GM21360 (cell line): ENCODE results near the gene TJP3.
"Not testable (repeated sequence)": the region's sequence is repeated elsewhere in the genome, so short reads cannot be mapped to it uniquely, and the experiment has no call there.

Experiments used
- ATAC-seq: cut with Tn5 transposase; IDR thresholded peaks from one replicate; pipeline ENCODE4 v1.9.1; 2021; ENCODE audit warnings: mild to moderate bottlenecking, moderate library complexity; ENCODE audit not compliant: unreplicated experiment

TJP3 gene

DNA sequence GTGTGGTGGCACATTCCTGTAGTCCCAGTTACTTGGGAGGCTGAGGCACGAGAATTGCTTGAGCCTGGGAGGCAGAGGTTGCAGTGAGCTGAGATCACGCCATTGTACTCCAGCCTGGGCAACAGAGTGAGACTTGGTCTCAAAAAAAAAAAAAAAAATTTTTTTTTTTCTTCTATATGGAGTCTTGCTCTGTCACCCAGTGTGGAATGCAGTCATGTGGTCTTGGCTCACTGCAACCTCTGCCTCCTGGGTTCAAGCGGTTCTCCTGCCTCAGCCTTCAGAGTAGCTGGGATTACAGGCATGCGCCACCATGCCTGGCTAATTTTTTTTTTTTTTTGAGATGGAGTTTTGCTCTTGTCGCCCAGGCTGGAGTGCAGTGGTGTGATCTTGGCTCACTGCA is 57.6 kb downstream of the TJP3 start:
- ATAC-seq, result not testable (repeated sequence)

DNA sequence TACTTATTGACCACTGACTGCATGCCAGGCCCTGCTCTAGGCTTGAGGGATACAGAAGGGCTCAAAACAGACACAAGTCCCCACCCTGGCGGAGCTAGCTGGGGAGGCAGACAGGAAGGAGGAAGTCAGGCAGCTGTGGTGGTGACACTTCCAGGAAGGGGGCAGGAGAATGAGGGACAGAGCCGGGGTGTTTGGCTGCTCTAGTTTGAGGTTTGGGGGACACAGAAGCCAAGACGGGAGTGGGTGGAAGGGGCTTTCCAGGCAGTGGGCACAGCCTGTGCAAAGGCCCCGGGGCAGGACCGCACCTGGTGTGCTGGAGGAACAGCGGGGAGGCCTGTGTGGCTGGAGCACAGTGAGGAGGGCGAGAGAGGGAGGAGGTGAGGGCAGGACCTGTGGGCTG is 58.3 kb downstream of the TJP3 start:
- no peak for ATAC-seq

DNA sequence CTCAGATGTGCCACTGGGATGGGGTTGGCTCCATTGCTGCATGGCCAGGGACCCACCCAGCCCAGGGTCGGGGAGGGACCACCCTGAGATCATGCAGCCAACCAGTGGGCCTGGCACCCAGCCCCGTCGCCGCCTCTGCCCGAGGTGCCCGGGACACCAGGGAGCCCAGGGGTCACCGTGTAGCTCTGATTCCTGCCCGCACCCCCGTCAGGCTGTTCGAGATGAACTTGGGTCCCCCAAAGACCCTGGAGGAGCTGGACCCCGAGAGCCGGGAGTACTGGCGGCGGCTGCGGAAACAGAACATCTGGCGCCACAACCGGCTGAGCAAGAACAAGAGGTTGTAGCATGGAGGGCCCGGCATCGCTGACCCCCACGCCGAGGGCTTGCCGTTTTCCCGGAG is 58.9 kb downstream of the TJP3 start:
- ATAC-seq, result no peak

DNA sequence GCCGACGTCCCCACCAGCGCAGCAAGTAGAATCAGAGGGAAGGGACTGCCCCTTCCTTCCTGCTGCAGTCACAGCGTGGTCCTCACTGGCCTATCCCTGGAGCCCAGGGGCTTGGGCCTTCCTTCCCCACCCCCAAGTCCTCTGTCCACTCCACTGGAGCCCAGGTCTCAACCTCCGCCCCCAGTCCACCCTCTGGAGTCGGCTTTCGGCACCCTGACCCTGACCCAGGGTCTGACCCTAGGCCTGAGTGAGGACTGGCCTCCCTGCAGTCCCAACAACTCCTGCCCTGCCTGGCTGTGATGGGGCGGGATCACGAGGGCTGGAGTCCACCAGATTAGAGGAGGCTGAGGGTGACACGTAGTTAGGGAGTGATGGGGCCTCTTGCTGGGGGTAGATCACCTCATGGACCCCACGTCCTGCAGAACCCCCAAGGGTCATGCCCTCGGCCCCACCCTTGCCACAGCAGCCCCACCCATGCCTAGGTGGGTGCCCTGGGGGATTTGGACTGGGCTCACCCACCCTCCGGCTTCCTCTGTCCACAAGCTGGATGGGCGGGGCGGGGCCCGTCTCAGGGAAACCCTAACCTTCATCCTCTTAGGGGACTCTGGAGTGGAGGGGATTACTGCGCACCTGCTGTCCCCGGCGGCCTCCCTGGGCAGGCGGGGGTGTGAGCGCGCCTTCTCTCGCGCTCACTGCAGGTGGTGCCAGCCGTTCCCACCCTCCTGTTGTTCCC is 60.0 kb downstream of the TJP3 start:
- no peak for ATAC-seq

DNA sequence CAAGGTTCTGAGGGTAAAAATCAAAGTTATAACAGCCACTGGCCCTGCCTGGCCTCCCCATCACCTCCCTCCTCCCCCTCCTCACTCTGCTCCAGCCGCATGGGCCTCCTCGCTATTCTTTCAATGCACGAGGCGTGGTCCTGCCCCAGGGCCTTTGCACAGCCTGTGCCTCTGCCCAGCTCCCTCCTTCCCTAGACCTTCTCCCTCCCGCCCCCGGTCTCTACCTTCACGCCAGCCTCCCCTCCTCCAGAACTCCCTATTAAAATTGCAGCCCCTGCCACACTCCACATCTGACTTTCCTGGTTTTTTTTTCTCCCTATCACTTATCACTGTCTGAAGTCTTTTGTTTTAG is 60.5 kb downstream of the TJP3 start:
- ATAC-seq, result no peak

DNA sequence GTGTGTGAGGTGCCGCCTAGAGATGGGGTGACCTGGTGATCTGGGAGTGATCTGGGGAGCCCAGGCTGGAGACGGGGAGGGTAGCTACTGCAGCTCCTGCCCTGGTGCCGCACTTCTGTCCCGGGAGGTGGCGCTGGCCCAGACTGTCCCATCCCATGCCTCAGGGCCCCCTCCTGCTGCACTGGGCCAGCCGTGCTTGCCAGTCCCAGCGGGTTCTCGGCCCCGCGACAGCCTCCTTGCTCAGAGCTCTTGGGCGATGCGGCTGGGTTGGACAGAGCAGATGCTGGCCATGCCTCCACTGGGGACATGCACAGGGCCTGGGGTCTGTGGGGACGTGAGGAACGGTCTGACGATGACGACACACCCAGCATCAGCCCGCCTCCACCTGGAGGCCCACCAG is 61.3 kb downstream of the TJP3 start:
- no peak for ATAC-seq

DNA sequence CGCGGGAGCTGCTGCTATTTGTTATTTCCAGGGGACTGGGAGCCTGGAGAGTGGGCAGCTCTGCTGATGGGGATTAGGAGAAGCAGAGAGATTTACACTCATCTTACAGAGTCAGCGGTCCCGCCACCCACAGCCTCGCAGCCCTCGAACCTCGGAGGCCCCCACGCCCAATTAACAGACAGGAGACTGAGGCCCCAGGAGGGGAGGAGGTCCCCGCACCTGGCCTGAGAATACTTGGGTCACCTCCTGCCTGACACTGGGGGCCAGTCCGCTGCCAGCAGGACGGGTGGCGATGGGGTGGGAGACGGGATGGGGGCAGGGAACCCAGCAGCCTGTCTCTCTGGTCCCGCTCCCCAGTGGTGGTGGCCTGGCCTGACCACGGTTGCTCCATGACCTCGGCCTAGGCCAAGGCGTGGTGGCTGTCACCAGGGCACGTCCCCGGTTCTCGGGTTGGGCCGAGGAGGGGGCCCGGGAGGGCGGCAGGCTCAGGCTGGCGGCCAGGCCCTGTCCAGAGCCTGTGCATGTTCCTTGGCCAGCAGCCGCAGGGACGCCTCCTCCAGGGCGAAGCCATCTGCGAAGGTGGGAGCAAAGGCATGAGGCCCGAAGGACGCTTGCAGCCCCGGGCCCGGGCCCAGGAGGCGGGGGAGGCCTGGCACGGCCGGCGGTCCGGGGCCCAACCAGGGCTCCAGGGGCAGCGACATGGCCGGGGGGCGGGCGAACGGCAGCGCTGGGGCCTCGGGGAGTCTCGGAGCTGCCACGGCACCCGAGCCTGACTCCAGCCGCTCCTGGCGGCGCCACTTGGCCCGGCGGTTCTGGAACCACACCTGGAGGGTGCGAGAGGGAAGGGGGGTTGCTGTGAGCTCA is 62.2 kb downstream of the TJP3 start:
- ATAC-seq, result no peak

DNA sequence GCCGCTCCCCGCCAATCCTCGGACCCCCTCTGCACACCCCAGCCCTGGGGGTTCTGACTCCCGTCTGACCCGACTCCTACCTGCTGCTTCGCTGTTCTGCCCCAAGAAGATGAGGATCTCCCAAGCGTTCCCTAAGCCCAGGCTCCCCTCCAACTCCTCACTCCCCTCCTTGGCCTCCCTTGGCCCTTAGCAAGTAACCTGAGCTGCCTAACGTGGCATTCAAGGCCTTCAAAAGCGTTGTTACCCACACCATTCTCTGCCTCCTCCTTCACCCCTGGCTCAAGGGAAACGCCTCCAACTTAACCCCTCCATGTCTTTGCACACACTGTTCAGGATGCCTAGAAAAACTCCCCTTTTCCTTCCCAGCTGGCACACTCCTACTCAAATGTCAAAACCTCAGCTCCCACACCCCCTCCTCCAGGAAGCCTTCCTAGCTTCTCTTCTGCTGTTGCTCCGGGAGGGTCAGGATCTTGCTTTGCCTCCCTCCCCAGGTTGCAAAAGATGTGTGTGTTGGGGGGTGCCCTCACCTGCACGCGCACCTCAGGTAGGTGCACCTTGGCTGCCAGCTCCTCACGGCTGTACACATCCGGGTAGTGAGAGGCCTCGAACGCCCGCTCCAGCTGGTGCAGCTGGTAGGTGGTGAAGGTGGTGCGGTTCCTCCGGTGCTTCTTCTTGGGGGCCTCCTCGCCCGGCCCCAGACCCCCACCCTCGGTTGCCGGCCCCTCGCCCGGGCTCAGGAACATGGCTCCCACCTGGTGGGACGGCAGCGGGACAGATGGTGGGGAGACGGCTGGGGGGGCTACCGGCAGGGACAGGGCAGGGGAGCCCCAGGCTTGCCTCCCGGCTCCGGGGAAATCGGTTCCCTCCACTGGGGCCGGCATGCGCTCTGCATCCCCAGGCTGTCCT is 63.1 kb downstream of the TJP3 start:
- ATAC-seq, result no peak

DNA sequence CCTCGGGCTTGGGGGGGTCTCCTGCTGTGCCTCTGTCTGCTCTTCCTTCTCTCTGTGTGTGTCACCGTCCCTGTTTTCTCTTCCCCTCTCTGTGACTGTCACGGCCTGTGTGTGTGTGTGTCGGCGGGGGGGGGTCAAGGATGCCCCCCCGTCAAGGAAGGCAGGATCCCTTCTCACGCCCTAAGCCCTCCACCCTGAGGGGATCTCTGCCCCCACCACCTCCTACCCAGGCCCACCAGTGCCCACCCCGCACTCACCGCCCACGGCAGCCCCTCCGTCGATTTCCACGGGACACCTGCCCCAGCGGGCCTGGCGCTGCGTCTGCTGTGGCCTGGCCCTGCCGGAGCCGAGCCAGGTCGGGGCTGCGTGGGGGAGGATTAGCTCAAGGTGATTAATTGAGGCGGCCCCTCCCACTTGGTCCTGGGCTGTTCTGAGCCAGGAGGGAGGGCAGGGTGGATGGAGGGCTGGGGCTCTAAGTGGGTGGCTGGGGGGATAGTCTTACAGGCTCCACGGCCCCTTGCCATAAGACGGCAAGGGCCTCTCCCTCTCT is 63.8 kb downstream of the TJP3 start, which contains the start of gene RAX2:
TSS of gene RAX2 (minus strand) at position 323 of the 550 bp plus-strand sequence. CDS start 486 bp downstream, outside the sequence.
- no peak for ATAC-seq

DNA sequence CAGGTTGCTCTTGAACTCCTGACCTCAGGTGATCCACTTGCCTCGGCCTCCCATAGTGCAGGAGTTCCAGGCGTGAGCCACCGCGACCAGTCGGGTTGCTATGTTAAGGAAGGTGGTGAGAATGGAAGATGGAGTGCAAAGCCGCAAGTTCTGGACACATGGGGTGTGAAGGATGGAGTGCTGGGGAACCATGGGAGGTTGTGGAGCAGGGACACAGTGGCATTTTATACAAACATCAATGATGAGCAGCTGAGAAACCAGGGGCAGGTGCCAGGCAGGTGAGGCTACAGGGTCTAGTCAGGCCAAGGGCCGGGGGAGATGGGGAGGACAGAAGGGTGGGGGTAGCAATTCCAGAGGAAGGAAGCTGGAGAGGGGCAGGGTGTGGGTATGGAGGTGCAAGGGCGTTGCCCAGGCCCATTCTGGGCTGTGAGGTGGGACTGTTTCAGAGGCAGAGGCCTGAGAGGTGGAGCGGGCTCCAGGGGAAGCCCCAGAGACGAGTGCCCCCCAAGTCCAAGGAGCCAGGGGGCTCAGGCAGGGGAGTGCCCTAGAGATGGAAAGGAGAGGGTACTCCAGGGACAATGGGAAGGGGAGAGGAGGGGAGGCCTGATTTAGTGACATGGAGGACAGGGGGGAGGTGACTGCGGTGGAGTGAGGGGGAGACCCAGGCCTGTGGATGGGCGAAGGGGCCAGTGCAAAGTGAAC is 65.8 kb downstream of the TJP3 start:
- ATAC-seq, result no peak

DNA sequence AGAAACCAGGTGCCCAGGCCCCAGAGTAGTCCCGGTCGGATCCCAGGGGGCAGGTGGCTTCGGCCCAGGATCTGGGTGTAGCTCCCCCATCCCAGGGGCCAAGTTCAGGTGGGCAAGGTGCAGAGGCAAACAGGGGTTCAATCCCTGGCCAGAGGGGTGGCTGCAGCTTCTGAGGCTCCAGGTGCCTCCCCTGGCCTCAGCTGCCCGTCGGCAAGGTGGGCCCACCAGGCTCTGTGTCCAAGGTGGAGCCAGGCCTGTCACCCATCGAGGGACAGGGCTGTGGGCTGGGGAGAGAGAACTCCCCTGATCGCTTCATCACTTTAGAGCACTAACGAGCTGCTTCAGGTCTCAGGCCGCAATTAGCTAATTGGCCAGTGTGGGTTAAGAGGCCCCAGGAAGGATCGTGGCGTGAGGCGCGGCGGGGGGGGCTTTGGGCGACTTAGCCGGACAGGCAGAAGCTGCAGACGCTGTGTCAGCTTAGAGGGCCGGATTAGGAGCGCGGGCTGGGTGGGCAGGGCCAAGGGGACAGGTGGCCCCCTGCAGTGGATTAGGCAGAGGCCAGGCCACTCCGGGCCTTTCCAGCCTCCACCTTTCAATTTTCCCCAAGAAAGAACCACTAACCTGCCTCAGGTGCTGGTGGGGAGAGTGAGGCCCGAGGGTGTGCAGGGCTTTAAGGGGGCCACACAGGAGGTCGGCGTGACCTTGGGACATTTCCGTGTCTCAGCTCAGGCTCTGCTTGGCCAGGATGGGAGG is 66.6 kb downstream of the TJP3 start:
- no peak for ATAC-seq

DNA sequence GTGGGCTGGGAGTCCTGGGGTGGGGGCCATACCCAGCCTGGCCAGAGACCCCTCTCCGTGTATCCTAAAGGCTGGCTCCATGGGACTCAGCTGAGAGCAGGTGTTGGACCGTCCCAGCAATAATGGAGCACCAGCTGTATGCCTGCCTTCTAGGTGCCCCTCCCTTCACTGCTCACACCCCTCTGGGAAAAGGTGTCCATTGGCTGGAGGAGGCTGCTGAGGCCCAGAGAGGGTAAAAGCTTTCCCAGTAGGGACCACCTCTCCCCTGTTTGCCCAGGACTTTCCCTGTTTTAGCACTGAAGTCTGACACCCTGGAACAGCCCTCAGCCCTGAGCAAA is 67.2 kb downstream of the TJP3 start:
- no peak for ATAC-seq

DNA sequence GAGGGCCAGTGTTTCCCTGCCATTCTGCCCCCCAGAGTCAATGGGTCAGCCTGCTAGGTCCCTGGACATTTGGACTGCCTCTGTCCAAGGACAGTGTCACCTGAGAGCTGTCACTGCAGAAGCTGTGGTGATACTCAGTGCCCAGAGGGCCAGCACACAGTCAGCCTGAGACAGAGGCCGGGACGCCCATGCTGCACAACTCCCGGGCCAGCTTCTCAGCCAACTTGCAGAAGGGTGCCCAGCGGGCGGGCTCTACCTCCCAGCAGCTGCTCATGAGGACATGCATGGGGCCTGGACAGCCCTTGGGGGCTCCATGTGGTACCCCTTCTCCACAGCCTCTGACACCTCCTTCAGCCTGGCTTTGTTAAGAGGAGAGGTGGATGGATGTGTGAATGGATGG is 67.6 kb downstream of the TJP3 start:
- no peak for ATAC-seq

DNA sequence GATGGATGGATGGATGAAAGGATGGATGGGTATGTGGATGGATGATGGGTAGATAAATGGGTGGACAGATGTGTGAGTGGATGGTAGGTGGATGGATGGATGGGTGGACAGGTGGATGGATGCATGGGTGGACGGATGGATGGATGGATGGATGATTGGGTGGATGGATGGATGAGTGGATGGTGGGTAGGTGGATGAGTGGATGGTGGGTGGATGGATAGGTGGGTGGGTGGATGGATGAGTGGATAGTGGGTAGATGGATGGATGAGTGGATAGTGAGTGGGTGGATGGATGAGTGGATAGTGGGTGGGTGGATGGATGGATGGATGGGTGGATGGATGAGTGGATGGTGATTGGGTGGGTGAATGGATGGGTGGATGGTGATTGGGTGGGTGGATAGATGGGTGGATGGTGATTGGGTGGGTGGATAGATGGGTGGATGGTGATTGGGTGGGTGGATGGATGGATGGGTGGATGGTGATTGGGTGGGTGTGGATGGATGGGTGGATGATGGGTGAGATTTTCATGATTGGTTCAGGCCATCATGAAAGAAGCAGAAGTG is 68.4 kb downstream of the TJP3 start:
- ATAC-seq, result no peak

DNA sequence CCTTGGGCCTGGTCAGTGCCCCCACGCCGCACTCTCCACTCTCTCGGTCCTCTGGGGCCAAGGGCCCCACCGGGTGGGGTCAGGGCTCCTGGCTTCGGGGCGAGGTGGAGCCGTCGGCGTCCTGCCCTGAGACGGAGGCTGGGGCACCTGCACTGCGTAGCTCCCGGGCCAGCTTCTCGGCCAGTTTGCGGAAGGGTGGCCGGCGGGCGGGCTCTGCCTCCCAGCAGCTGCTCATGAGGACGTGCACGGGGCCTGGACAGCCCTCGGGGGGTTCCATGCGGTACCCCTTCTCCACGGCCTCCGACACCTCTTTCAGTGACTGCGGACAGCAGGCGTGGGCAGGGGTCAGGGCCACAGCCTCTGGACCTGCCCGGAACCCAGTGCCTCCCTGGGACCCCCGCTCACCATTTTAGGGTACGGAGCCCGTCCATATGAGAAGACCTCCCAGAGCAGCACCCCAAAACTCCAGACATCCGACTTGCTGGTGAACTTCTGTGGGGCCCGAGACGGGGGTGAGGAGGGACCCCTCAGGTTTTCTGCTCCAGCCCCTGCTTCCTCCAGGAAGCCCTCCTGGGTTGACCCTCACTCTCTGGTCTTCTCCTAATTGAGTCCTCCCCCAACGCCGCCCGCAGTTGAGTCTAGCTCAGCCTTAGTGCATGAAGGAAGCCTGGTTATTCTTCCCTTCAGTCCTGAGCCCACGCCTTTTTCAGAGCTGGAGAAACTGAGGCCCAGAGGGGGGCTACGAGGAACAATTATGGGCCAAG is 70.1 kb downstream of the TJP3 start:
- no peak for ATAC-seq

DNA sequence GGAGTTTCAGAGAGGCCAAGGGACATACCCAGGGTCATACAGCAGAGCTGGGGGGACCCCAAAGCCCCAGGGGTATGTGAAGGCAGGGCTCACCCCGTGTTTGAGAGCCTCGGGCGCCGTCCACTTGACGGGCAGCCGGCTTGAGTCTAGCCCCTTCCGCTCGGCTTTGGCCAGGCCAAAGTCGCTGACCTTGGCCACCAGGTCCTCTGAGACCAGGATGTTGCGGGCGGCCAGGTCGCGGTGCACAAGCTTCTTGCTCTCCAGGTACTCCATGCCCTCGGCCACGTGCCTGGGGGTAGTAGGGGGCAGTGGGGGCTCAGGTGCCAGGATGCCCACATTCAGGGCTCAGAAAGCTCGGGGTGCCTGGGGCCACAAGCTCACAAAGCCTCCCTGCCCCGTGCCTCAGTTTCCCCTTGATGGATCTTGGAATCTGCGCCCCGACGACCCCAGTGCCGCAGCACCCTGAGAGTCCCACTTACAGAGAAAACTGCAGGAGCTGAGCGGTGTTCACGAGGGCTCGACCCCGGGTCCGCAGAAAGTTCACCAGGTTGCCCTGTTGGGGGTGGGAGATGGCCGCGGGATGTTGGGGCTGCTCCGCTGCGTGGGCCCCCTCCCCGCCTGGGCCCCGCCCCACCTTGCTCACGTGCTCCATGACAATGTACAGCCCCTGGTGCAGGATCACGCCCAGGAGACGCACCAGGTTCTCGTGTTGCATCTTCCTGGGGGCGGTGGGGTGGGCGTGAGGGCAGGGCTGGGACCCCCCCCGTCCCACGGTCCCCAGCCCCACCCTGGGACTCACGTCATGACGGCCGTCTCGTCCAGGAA is 70.9 kb downstream of the TJP3 start:
- ATAC-seq, result no peak

DNA sequence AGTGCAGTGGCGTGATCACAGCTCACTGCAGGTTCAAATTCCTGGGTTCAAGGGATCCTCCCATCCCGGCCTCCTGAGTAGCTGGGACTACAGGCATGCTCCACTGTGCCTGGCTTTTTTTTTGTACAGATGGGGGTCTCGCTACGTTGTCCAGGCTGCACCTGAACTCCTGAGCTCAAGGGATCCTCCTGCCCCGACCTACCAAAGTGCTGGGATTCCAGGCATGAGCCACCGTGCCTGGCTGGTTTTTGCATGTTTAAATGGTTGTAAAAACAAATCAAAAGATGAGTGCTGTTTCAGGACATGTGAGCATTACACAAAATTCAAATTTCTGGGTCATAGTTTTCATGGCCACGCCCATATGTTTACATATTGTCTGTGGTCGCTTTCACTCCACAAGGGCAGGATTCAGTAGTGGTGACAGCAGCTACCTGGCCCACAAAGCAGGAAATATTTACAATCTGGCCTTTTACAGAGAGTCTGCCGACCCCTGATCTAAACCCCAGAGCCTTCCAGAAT is 72.7 kb downstream of the TJP3 start:
- no peak for ATAC-seq

DNA sequence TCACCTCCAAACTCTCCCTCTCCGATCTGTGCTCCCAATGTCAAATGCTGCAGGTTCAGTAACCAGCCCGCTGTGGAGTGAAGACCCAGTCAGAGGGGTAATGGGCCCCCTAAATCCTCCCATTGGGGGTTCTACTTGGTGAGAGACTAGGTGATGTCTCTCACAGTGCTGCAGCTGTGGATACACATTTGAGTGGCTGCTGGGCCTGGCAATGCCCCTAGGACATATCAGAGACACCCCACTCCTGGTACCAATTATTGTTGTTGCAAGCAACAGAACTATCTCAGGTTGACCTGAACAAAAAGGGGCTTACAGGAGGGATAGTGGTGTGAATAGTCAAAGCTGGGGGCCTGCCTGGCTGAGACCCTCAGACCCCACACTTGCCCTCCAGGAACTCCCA is 73.4 kb downstream of the TJP3 start:
- ATAC-seq, result no peak
